KG1 (cell line): Measurements from ENCODE around the gene TEDC1.

Source experiments
- DNase-seq: peaks from one replicate; lab custom pipeline; 2025; lab: John Stamatoyannopoulos, UW

TEDC1 gene

DNA sequence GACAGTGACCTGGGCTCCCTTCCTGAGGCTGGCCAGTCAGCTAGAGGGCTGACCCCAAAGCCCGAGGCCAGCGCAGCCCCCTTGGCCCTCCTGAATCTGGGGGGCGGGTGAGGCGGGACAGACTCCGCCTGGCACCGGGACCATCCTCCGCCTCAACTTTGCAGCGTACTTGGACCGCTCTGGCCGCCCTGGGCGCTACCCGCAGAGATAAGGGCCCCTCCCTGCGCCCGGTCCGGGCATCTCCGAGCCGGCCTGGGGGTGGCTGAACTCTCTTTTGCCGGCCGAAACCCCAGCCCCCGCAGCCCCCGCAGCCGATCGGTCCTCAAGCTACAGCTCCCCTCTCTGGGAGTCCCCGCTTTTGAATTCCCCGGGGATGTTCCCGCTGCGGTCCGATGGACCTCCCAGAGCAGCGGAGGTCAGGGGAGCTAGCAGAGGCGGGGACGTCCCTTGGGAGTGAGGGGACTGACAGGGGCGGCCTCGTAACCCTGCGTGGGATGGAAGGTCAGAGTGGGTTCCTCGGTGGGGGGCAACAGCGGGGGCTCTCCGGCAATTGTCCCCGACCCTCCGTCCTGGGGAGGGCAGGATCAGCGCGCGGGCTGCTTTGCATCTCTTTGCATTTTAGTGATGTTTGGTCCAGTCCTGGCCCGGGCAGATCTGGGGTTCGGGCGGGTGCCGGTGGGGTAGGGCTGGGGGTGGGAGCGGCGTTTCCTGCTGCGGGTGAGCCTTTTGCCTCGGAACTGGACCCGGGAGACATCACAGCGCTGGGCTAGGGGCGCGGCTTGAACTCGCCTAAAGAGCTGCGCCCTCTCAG, 4.7 kb upstream of the TEDC1 start, which contains the start of gene CRIP1:
Gene CRIP1, plus strand, starts transcription at position 724 of the 811 bp plus-strand sequence. CDS start 374 bp downstream, outside the sequence.
- no peak for DNase-seq

DNA sequence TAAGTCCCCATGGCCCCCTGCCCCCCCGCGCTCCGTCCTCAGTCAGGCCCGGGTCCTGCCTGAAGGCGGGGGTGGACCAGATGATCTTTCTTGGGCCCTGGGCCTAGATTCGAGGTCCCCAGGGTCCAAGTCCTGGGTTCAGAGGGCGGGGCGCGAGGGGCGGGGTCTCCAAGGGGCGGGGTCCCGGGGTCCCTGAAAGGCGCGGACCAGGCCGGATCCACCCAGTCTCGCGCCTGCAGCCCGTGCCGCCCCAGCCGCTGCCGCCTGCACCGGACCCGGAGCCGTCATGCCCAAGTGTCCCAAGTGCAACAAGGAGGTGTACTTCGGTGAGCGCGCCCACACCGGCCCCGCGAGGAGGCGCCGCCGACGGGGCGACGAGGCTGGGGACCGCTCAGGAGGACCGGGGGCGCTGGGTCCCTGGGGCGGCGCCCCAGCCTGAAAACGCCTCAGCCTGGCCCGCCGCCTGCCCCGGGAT, 4.0 kb upstream of the TEDC1 start:
- no peak for DNase-seq

GRCh38 chr14:105487449-105487985, 3.5 kb upstream of the TEDC1 start:
- DNase-seq = no peak

- no peak for DNase-seq
Measured at GRCh38 chr14:105487986-105488777, 2.9 kb upstream of the TEDC1 start.

- DNase-seq = no peak
Measured at GRCh38 chr14:105488781-105489541, 2.1 kb upstream of the TEDC1 start.

DNA sequence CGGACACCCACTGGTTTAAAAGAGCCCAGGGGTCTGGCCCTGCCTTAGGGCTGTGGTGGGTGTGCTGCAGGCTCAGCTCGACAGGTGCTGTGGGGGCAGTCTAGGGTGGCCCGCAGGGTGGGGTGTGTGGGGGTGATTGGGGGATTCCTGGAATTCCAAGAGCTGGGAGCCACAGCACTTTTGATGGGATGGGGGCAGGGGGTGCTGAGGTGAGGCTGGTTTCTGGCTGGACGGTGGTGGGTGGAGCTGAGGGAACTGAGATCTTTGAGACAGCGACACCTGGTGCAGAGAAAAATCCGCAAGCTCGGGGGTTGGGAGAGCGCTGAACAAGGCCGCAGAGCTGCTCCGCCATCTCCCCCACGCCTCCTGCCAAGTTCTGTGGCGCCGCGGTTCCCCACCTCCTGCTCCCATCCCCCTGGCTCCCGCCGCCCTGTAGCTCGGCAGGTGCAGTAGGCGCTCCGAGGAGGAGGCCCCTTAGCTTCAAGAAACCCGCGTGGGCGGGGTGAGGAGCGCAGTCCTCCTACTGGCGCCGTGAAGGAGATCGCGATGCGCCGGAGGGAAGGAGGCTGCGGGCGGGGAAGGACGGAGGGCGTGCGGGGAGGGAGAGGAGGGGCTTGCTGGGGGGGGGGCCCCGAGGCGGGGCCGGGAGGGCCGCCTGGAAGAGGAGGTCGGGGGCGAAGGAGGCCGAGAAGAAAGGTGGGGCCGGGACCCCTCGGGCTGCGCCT, 1.3 kb upstream of the TEDC1 start:
- DNase-seq = peak; percentile 92

GRCh38 chr14:105490267-105490571, 827 bp upstream of the TEDC1 start:
- no peak for DNase-seq

DNA sequence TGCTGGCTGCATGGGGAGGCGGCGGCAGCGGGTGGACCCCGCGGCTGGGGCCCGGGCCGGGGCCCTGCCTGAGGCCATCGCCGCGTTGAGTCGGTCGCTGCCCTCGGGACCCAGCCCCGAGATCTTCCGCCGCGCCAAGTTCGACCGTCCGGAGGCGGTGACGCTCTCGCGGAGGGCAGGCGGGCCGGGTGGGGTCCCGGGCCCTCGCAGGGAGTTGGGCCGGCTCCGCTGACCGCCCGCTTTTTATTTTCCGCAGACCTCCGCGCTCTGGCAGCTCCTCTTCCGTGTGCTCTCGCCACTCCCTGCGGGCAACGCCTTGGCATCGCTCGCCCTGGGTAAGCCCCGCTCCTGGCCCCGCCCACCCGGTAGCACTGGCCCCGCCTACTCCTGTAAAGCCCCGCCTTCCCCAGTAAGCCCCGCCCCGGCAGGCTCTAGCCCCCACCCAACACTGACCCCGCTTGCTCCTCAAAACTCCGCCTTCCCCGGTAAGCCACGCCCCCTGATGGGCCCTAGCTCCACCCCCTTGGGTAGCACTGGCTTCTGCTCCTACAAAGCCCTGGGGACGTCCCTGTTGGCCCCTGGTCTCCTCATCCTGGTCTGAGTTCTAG, 424 bp downstream of the TEDC1 start:
- no peak for DNase-seq

- no peak for DNase-seq
Measured at GRCh38 chr14:105492031-105492970, 1.3 kb downstream of the TEDC1 start.

- DNase-seq = no peak
Measured at GRCh38 chr14:105492971-105493871, 2.2 kb downstream of the TEDC1 start.

DNA sequence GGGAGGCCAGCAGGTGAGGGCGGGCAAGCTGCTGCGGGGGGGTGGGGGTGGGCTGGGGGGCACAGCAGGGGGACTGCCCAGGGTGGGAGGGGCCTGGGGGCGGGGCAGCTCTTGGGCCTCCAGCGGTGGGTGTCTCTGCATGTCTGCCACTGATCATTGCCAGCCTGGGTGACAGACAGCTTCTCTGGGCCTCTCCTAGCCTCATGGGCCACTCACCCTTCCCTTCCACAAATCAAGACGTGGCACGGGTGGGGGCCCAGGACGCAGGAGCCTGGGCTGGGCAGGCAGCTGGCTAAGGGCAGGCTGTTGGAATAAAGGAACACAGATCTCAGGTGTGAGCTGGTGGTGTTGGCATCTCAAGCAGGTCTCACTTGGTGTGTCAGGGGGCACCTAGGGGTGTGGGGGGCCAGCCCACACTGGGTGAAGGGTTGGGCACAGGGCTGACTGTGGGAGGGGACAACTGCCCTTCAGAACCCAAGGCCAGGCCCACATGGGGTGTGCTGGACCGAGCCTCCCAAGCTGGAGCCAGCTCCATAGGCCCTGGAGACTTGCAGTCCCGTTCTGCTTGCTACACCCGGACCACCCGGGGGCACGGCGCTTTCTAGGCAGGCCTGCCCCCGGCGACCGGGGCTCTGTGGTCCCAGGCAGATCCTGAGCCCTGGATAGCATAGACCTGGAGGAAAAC, 3.0 kb downstream of the TEDC1 start:
- no peak for DNase-seq

DNA sequence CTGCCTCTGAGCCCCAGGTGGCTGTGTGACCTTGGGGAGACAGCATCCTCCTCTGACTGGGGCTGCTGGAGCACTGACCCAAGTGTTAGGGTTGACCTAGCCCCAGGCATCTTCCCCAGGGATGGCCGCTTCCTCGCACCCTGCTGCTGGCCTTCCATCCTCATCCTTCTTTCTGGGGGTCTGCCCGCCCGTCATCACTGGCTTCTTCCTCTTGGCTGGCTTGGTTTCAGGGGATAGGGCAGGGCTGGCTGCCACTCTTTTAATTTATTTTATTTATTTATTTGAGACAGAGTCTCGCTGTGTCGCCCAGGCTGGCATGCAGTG, 3.5 kb downstream of the TEDC1 start:
- DNase-seq = no peak

GRCh38 chr14:105495101-105495989, 4.3 kb downstream of the TEDC1 start:
- DNase-seq = no peak

DNA sequence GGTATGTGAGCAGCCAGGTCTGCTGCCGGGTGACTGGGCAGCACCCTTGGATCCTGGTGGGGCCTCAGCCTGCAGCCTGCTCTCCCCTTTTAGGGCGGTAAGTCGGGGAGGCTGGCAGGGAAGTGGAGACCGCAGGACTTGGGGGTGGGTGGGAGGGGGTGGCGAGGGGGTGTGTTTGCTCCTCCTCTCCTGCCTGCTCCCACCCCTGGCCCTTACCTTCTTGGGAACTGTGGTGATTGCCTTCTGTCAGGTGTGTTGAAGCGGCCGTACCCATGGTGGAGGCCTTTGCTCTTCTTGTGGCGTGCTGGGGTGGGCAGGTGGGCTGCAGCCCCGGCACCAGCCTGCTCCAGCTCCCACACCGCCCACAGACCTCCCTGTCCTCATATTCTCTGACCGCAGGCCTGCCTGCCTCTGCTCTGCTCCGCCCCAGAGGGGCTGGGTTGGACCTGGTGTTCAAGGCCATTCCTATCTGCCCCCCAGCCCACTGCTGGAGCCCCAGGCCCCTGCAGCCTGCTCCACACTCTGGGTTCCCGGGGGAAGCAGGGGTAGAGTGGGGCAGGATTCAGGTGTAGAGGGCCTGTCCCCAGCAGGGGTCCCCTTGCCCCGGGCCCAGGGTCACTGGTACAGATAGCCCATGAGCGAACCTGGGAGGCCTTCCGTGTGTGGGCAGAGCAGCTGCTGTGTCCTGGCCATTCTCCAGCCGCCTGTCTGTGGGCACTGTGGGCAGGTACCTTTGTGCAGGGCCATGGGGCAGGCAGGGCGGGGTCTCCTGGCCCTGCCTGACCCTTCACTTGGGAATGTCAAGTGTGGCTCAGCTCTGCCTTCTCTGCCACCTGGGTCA, 5.2 kb downstream of the TEDC1 start:
- no peak for DNase-seq

DNA sequence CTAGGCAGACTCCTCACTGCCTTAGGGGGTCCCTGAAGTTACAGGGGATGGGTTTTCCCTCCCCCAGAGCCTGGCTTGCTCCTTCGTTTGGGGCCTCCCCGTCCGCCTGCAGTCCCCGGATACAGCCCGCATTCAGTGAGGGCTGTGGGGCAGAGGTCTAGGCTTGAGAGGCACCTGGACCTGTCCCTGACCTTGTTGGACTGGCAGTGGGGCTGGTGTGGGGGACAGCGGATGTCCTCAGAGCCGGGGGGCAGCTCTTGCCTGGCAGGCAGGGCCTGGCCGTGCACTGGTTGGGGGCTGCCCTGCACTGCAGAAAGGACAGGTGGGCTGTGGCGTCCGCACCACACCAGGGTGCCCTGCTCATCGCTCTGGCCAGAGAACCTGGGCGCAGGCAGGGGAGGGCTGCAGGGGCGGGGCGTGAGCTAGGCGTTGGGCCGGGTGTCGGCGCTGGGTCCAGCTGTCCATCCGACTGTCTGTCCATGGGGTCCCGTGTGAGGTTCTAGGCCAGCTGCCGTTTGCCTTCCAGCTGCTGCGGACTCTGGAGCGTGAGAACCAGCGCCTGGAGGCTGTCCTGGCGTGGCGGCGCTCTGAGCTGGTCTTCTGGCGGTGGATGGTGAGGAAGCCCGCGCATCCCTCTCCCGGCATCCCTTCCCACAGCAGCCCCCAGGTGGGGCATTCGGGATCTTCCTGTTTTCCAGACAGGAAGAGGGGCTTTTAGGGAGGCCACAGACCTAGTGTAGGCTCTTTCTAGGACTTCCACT, 6.0 kb downstream of the TEDC1 start:
- no peak for DNase-seq
